ENCODE measurements around the gene STEAP1B.

Gene STEAP1B

DNA sequence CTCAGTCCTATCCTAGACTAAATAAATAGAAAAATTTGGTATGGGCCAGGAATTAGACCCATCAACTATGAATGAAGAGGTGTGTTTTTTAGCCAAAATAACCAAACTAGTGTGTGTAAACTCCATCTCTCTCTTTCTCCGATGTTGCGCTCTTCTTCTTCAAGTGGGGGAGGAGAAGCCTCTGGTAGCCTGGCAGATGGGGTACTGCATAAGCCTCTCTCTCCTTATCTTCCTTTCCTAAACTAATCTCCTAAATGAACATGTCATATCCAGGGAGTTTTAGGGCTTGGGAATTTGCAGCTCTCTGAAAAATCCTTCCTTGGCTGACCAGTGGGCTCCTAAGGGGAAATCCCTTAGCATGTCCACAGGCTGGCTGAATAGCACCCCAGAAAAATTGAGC, 86.8 kb downstream of the STEAP1B start:
- no peak overlapping the region for H3K27ac ChIP-seq
- no peak overlapping the region for H3K4me3 ChIP-seq

DNA sequence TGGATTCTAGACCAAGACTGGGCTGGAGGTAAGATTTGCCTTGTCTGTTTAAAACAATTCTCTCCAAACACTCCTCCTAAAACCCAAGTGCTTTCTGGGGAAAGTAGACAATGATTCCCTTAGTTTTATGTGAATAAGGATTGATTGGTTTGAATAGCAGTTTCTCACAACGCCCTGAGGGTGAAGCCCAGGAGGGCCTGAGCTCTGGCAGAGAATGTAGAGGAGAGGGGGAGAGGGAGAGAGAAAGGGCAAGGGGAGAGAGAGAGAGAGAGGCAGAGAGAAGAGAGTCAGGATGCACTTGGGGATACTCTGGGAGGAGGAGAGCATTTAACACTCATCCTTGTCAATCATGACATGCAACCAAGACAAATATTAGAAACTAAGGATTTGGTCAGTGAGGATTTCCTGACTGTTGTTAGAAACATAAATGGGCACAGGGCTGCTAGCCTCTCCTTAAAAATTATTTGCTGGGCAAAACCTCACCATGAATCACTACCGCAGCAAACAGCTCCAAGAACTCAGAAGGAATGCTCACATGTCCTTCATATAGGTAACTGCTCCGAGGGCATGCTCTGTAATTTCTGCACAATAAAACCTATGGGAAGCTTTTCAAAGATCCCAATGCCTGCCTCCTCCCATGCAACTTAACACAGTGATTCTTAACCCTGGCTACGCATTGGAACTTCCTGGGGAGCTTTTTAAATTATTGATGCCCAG, 87.9 kb downstream of the STEAP1B start:
- H3K27ac ChIP-seq: no peak overlapping the region

DNA sequence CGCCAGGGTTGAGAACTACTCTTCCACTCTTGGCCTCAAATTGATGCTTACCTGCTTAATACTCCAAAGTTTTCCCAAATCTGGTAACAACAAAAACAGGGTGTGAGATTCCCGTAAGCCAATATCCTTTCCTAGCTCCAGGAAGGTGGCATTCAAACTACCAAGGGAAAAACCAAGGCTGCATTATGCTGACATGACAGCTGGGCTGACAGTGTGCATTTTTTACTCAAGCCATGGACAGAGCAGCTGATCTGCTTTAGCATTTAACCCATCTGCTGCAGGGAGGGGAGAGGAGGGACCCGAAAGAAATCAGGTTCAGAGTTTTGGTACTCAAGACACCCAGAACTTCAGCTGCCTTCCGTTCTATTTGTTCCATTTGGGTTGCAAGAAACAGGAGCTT, 93.3 kb downstream of the STEAP1B start:
- no peak overlapping the region for H3K4me3 ChIP-seq
- H3K27ac ChIP-seq: no peak overlapping the region

More for the DNA sequence above, 87.9 kb downstream of the STEAP1B start:
- no peak overlapping the region for H3K4me3 ChIP-seq

DNA sequence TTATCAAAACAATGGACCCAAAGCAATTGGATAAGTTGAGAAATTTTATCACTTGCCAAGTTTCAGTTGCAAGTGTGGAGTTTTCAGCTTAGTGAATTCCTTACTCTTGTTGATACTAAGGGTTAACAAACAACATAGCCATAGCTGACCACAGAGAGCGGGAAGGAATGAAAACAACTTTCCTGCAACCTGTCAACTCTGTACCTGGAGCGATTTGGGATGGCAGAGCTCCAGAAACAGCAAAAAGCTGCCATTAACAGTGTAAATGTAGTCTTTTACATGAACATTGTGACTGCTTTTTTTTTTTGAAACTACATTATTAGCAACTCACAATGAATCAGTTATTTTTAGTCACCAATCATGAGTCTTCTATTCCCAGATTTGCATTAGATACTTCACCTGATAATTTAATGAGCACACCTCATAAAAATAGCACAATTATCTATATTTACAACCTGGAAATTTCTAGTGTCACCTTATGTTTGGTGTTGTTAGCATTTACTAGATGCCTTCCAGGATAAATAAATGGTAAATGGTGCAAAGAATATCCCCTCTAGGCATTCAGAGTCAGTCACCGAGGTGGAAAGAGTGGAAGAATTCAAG, 95.5 kb downstream of the STEAP1B start:
- no peak overlapping the region for H3K4me3 ChIP-seq
- H3K27ac ChIP-seq: no peak overlapping the region

DNA sequence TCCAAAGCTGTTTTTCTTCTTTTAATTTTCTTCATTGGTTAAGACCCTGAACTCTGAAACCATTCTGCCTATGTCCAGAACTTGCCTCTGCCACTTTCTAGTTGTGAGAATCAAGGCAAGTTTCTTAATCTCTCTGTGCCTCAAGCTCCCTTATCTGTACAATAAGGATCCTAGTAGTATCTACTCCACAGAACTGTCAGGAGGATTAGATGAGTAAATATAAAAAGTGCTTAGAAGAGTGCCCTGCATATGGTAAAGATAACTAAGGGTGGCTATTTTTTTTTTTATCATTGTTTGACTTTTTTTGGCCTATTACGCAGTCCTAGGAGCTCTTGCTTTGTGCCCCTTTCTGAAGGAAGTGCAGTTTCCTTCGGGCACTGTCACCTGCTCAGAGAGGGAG, 96.6 kb downstream of the STEAP1B start:
- Histone ChIP-seq H3K4me3 (no peak overlapping the region), H3K27ac (no peak overlapping the region)

DNA sequence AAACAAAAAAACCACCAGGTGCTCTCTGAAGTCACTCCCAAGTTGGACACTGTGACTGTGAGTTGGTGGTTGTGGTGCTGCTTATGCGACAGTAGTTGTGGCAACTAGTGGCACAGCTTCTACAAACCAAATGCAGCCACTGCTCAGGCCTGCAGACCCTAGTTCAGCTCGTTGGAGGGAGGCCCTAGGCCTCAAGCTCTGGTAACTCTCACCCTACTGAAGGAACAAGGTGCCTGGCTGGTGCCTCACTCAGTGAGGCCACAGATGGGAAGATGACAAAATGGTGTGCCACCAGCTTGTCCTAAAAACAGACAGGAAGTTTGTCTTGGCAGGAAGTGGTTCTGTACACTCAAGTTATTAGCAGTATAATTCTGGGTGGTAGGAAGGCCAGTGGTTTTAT, 97.7 kb downstream of the STEAP1B start:
- H3K4me3 ChIP-seq: no peak overlapping the region

DNA sequence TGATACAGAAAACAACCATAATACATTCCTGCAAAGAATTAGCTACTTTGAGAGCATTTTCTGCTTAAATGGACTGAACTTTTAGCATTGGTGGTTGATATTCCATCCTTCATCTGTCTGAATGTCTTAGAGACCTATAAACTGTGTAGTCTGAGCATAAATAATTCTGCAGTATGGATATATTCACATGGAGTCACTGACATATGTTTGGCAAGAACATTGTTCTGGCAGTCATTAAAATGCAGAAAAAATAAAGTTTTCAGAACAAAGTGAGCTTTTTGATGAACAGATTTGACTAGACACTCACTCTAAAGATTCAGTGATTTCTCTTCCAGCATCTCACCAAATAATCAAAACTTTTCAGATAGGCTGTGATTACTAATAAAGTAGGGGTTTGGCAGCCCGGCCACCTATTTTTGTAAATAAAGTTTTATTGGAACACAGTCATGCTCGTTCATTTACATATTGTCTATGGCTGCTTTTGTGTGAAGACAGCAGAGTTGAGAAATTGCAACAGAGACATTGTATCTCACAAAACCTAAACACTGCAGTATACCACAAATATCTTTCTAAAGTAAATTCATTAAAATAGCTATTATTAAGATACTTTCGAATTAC, 98.9 kb downstream of the STEAP1B start:
- Histone ChIP-seq H3K27ac (no peak overlapping the region), H3K4me3 (no peak overlapping the region)

More for the DNA sequence above, 97.7 kb downstream of the STEAP1B start:
- no peak overlapping the region for H3K27ac ChIP-seq

DNA sequence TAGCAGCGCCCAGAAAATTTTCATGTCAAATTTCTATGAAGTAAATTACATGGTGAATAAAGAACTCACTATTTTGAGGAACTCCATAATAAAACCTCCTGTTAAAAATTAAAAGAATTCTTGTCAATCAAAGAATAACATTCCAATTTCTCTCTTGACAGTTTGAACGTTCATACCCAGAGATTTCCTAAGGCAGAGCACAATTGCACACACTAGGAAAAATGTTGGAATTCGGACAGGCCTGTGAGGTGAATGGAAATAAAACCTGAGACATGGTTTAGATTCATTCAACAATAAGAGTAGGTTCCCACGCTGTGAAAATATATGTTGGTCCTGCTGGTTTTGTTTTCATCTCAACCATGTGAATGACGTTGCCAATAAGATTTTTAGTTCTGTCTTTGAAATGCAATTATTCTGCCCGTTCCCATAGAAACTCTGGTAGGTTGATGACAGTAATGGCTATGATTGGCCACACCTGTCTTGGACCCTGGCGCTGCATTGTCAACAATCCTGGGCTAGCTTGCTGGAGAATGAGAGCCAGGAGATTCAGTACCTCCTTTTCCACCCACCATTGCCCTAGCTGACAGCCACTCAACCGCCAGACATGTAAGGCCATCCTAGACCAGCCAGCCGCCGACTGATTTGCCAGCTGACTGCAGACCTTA, 99.7 kb downstream of the STEAP1B start:
- Histone ChIP-seq H3K4me3 (no peak overlapping the region), H3K27ac (no peak overlapping the region)

DNA sequence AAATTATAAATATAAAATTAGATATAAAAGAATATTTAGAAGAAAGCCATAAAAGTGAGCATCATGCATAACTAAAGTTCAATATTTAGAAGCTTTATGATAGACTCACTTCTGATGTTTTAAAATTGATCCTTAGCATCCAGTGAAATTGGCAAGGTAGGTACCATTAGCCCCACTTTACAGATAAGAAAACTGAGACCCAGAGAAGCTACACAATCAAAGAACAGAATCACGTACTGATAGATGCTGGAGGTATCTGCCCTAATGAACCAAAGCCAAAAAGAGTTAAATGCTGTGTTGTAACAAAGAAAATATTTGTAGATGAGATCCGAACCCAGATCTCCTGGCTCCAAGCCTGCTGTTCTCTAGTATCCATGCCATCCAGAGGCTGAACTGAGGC, 100.4 kb downstream of the STEAP1B start:
- Histone ChIP-seq H3K27ac (no peak overlapping the region), H3K4me3 (no peak overlapping the region)

DNA sequence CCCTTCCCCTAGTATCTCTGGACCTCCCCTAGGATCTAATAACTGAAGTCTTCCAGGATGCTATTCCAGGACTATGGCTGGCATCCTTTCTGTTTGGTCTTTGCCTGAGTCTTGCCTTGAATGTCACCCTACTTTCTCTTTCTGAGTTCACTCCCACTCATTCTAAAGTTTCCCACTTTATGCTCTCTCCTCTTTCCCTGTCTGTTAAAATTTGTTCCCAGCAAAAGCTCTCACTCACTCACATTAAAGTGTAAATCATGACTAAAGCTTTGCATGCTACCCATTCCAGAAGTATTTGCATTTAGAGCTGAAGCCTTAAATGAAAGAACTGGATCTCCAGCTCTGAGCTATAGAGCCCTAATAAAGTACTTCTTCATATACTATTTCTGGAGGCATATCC, 100.9 kb downstream of the STEAP1B start:
- no peak overlapping the region for H3K27ac ChIP-seq
- no peak overlapping the region for H3K4me3 ChIP-seq

DNA sequence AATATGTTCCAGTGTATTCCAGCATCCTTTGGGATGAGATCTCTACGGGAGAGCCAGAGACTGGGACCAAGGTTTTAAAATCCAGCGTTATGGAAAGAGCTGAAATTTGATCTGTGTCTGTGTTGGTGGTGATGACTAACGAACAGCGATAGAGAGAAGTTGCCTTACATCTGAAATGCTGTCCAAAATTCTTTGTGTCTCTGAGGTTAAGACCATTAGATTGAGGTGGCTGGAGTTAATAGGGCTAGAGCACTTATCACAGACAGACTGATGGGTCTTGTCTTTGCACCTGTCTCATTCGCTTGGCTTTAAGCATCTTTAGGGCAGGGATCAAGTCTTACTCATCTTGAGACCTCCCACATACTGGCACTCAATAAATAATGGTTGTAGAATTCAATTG, 102.0 kb downstream of the STEAP1B start:
- no peak overlapping the region for H3K27ac ChIP-seq
- no peak overlapping the region for H3K4me3 ChIP-seq

DNA sequence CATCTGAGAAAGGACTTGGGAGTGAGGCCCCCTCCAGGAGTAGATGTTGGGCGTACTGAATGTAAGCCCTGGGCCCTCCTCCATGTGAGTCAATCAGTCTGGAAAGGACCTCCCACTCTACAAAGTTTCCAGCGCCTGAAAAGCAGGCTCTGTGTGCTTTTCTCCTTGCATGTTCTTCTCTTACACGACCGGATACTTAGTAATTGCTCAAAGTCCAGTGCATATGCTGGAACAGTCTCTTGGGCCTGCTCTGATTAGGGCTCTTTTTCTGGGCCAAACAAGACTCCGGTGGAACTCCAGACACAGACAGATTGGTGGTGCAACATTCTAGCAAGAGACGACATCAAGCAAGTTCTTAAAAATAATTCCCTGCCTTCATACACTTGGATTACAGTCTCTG, 104.8 kb downstream of the STEAP1B start:
- Histone ChIP-seq H3K27ac (no peak overlapping the region), H3K4me3 (no peak overlapping the region)

DNA sequence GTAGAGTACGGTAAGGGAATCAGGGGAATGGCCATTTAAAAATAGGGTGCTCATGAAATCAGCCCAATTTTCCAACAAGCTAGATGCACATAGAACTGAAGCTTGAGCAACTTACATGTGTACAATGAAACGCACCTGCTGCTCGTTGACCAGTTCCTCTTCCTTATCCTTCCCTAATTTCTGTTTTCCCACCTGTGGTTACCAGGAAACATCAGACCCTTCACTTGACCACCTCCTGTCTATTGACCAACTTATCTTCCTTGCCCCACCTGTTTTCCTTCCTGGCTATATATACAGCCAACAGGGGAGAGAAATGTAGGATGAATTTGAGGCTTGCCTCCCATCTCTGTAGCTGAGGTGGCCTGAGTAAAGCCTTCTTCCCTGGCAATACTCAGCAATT, 105.2 kb downstream of the STEAP1B start:
- Histone ChIP-seq H3K27ac (no peak overlapping the region), H3K4me3 (no peak overlapping the region)

DNA sequence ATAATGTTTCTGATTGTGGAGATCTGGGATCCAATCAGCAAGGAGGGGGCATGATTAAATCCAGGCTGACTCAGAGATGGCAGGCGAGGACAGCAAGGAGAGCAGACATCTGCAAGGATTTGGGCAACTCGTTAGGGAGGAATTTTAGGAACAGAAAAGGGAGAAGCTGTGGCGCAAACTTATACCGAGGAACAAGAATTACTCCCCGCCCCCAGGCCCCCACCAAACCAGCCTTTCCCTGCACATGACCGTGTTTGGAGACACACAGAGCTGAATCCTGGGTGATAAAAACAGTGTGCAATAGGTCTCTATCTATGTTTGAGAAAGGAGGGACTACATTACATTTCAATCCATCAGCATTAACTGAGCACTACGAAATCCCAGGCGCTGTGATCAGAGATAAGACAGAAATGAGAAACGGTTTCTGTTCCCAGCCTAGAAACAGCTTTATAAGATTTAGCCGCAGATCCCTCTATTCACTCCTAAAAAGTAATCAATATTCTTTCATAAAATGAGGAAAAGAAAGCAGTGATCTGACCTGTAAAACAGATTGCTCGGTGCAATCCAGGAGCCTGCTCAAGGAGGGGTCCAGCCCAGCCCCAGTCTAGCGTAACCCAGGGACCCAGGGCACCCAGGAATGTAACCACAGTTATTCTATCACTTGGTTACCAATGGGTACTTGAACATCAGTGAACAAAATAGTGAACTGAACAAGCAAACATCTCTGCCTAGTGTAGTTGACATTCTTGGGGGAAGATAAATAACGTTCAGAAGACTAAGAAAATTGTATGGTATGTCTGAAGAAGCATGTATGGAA, 105.9 kb downstream of the STEAP1B start:
- H3K27ac ChIP-seq: no peak overlapping the region
- H3K4me3 ChIP-seq: no peak overlapping the region

DNA sequence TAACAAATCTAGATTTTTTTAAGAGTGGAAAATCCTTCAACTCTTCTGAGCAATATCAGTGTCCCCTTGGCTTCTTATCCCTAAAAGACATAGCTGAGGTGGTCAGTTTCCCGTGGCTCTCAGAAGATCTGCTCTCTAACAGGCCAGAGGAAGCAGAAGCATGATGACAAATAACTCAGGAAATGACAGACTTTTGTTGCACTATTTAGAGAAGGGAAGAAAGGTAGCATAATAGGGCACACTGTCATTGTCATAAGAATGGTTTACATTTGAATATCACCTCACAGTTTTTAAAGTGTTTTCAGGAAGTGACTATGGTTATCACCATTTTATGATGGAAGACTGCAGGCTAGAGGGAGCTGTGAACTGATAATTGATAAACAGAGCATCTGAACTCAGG, 109.5 kb downstream of the STEAP1B start:
- no peak overlapping the region for H3K4me3 ChIP-seq
- H3K27ac ChIP-seq: no peak overlapping the region

DNA sequence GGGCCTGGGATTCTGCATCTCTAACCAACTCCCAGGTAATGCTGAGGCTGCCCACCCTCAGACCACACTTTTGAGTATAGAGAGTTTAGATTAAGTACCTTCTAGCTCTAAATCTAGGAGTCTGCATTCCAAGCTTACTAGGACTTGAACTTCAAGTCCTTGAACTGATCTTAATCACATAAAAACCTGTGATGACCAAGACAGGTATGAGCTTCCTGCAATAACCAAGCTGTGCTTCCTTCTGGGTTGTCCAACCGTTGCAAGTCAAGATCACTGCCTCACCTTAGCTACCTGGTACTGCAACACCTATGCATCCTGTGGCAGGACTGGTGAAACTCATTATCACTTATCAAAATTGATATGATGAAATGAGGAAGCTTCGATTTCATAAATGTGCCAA, 110.1 kb downstream of the STEAP1B start:
- Histone ChIP-seq H3K4me3 (no peak overlapping the region), H3K27ac (no peak overlapping the region)

DNA sequence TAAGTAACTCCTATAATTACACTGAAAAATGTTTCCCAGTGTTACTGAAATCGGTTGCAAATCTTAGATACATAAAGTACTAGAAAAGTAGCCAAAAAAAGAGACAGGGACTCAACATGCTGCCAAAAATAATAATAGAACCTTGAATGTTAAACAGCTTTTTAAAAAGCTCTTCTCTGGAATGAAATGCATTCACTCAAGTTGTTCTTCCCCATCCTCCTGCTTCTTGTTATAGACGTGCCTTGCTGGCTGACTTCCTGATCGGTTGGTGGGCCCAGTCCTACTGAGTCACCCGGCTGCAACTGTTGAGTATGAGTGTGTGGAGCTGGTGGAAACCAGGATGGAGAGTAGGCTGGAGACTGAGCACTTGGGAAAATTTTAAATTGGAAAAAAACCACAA, 112.4 kb downstream of the STEAP1B start:
- no peak overlapping the region for H3K27ac ChIP-seq
- no peak overlapping the region for H3K4me3 ChIP-seq

DNA sequence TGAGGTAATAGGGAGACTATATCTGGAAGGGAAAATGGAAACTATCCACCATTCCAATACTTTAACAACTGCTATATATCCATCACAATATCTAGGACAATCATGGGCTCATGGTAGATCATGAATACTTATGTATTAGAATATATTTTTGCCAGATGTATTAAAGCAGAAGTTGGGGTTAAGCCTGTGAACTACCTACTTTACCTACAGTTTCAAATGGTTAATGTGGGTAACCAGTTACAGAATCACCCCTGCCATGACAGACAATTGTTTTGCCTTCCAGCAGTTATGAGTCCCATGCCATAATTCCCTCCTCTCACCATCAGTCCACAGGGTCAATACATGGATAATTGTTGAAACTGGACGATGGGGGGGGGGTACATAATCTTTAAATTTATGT, 113.1 kb downstream of the STEAP1B start:
- H3K27ac ChIP-seq: no peak overlapping the region
- no peak overlapping the region for H3K4me3 ChIP-seq

DNA sequence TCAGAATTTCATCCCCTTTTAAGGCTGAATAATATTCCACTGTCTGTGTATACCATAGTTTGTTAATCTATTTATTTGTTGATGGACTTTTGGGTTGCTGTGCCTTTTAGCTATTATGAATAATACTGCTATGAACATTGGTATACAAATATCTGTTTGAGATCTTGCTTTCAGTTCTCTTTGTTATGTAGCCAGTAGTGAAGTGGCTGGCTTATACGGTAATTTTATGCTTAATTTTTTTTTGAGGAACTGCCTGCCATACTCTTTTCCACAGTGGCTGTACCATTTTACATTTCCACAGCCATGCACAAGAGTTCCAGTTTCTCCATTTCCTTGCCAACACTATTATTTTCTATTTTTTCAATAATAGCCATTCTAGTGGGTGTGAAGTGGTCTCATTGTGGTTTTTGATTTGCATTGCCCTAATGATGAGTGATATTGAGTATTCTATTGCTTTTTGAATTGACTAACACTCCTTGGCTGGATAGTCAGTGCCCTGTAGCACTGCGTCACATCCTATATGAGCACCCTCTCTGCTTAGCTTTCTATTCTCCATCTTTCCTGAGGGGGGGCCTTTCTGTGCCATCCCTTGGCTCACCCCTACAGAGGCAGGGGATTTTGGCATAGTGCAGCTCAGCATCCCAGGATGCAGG, 113.7 kb downstream of the STEAP1B start:
- H3K4me3 ChIP-seq: no peak overlapping the region
- H3K27ac ChIP-seq: no peak overlapping the region

DNA sequence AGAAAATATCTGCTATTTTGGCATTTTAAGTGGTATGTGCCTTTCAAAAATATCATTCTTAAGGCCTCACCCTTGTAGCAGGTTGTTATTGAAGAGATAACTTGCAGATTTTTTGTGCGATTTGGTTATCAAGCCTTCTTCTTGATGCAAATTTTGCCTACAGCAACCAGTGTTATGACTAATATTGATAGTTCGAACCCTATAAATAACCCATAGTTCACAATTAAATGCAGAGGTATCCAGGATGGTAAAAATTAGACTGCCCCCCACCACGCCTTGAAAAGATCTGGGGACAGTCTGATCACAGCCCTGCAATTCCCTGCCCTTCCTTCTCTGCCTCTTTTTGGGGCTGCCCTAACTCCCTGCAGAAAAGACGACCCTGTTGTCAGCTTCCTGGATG, 114.7 kb downstream of the STEAP1B start:
- no peak overlapping the region for H3K27ac ChIP-seq
- no peak overlapping the region for H3K4me3 ChIP-seq

All from skin epidermis (tissue), 12 donors.